GM21390 (cell line): ENCODE measurements around the gene HIPK2.

Source experiments
- ATAC-seq: cut with Tn5 transposase; IDR thresholded peaks from one replicate; pipeline ENCODE4 v1.9.1; 2021; ENCODE audit not compliant: unreplicated experiment

The HIPK2 gene

GRCh38 chr7:139783647-139784385, 6.0 kb upstream of the HIPK2 start:
- ATAC-seq: no peak

- ATAC-seq: no peak
These were observed 5.1 kb upstream of the HIPK2 start for GRCh38 chr7:139782932-139783331.

DNA sequence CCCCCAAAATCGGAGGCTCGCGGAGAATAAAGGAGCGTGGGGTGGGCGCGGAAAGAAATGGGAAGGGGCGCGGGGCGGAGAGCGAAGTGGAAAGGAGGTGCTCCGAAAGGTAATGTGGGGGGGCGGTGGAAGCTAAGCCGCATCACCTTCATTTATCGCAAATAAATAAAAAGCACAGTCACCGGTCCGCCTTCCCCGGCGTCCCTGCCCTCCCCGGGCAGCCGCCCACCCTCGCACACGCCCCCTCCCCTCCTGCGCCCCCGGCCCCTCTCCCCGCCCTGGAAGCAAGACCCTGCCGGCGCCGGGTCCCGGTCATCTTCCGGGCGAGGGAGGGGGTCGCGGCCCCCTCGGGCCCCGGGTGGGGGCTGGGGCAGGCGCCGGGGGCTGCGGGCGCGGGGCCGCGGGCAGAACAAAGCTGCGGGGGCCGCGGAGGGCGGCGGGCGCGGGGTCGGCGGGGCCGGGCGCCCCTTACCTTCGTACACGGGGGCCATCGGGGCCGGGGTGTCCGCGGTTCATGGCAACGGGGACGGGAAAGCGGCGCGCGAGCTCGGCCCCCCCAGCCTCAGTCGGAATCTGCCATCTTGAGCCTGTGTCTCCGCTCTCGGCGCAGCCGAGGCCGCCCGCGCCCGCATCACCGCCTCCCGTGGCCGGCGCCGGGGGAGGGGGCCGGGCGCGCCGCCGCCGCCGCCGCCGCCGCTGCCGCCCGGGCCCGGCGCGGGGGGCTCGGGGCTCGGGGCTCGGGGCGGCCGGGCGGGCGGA, 486 bp downstream of the HIPK2 start:
- no peak for ATAC-seq

- ATAC-seq: no peak
These were observed 1.2 kb downstream of the HIPK2 start for GRCh38 chr7:139776486-139777132.

DNA sequence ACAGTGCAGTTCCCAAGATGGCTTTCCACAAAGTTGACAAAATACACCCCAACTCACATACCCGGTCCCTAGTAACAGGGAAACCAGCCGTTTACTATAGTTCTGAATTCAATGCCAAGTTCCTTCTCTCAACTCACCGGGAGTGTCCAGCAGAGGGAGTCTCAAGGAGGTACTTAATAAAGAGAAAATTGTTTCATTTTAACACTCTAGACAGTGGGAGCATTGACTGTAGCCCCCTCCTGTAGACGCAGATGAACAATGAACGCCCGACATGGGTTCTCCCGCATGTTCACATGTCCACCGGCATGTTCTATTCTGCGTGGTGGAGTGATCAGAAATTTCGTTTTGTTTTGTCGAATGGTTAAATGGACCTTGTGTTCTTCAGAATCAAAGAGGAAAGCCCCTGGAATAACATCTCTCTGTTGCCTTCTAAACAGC, 1.9 kb downstream of the HIPK2 start:
- ATAC-seq: no peak

GRCh38 chr7:139774376-139774775, 3.4 kb downstream of the HIPK2 start:
- no peak for ATAC-seq

DNA sequence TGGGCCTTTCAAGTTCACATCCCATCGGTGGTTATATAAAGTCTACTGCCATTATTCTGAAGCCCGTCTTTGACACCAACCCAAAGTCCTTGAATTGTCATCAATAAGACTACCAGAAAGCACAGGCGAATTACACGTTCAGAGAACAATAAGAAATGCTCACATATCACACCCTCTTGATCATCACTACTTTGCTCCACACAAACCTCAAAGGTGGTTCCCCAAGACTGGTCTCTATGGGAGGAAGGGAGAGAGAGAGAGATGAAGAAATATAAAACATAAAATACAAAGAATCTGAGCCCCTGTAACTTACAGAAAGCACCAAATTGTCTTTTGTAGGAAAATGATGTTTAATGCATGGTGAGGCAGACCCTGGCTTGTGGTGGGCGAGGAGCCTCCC, 4.4 kb downstream of the HIPK2 start:
- ATAC-seq: no peak

DNA sequence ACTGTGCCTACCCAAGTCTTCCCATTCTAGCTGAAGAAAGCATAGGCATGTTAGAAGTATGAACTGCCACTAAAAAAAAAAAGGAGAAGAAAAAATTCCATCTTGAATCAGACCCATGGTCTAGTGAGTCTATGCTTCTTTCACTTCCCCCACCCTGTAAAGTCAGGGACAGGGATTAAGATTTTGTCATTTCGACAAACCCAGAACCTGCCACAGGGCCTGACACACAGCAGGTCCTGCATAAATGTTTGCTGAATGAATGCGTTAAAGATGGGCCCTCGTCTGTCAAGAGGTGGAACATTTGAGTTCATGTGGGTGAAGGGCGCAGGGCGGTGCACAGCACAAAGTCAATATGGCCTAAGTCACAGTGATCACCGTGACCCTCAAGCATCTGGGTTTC, 4.9 kb downstream of the HIPK2 start:
- no peak for ATAC-seq

DNA sequence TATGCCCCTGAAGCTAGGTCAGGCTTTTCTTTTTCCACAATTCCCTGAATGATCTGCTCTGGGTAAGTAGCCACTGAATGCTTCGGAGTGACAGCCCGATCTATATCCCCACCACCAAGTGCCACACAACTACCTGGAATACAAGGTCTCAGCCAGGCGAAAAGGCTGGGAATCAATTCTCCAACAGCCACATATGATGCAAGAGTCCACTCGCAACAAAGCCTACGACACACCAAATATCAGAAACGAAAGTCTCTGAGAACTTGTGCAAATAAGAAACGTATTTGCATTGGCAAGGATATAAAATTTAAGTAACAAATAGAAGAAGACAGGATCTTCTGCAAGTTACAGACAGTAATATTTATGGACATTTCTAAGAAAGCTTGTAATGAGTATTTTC, 5.7 kb downstream of the HIPK2 start:
- ATAC-seq: no peak

DNA sequence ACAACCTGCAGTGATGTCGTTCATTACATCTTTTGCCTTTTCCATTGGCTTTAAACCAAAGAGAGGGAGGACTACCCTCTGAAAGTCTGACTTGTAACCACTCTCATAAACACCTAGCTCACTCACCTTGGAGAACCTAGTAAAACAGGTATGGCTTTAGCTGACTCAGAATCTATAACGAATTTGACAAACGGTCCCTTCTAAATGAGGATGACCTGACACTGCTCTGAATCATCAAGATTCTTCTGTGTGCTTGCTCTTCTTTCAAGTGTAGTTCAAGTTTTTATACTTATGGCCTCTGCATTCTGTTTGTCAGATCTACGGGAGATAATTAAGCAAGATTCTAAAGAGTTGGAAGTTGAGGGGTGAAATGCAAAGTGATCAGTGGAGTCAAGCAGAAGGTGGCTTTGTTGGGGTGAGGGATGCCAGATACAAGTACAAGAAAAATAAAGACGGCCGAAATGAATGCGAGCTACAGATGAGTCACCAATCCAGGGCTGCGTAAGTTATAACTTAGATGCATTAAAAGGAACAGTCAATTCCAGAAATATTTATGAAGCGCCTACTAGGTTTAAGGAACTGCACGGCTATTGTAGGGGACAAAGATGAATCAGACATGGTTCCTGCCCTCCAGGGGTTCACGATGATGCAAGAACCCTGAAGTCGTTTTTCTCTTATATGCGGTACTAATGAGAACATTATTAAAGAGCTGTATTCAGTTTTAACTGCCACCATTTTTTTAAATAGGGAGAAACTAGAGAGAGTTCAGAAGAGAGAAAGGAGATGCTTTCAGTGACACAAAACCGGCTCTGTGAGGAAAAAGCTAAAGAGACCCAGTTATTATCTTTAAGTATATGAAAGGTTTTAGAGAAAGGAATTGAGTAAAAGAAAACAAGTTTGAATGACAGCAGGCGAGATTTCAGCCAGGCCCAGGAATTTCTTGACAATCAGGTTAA, 6.5 kb downstream of the HIPK2 start:
- ATAC-seq: no peak

GRCh38 chr7:139769761-139770160, 8.0 kb downstream of the HIPK2 start:
- ATAC-seq: no peak

- no peak for ATAC-seq
These were observed 8.7 kb downstream of the HIPK2 start for GRCh38 chr7:139769066-139769465.

GRCh38 chr7:139768249-139768824, 9.5 kb downstream of the HIPK2 start:
- no peak for ATAC-seq

DNA sequence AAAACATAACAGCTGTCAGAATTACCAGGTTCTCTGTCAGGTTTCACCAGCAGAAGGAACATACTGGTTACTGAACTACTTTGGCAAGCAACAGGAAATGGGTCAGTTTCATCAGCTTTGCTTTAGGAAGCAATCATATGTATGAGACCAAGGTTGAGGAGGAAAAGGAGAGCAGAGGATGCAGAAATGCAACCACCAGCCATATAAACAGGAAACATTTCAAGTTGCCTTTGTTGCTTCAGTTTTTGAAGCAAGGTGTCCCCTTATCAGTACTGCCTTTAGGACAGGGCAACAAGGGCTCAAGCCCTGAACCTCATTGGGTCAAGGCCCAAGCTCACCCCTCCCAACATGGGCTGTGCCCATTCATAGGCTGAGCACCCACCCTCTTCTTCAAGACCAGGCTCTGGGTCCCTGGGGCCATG, 10.2 kb downstream of the HIPK2 start:
- peak; percentile 93 for ATAC-seq

DNA sequence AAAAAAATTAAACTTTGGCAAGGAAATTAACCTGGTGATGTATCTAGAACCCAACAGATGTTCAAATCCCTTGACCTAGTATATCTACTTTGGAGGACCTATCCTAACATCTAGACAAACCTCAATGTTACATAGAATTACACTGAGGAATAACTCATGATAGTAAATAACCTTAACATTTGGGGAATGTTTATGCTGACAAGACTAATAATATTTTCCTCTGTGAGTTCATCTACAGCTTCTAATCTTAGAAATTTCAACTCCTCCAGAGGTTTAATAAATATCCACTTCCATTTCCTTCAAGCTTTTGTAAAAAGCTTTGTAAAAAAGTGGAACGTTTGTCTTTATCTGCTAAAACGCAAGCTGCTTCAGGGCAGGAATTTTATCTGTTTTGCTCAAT, 12.7 kb downstream of the HIPK2 start:
- ATAC-seq: no peak

DNA sequence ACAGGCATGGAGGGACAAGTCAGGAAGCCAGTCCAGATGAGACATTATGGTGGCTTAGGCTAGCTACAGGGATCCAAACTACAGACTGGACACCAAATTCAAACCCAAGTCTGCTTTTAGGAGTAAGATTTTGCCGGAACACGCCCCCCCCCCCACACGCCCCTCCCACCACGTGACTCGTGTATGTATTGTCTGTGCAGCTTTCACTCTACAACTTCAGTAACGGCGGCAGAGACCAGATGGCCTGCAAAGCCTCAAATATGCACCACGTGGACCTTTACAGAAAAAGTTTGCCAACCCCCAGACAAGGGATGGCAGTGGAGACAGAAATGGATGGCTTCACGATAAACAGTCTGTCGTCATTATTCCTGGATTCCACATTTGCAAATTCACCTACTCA, 14.5 kb downstream of the HIPK2 start:
- no peak for ATAC-seq

GRCh38 chr7:139762886-139763285, 14.9 kb downstream of the HIPK2 start:
- ATAC-seq: no peak

- no peak for ATAC-seq
These were observed 19.4 kb downstream of the HIPK2 start for GRCh38 chr7:139758388-139758787.

GRCh38 chr7:139757968-139758367, 19.8 kb downstream of the HIPK2 start:
- no peak for ATAC-seq

- no peak for ATAC-seq
These were observed 24.1 kb downstream of the HIPK2 start for GRCh38 chr7:139753693-139754111.
